ENCODE results near the gene PSG3.
"Not testable (repeated sequence)": the region's sequence is repeated elsewhere in the genome, so short reads cannot be mapped to it uniquely, and the experiment has no call there.

- TF ChIP-seq CTCF, EP300 (IDR thresholded peaks at IDR 0.05): not testable (repeated sequence)
Observed at GRCh38 chr19:42774510-42775158, 34.4 kb upstream of the PSG3 start.
